Ovary (tissue), 9 donors: ENCODE measurements around the gene SLC5A2. TPM values are rescaled to one million over a fixed set of nuclear protein-coding genes. Genes with fewer than 3 reads are reported as not detected.

Experiments used
- DNase-seq, 5 donors: peaks; one replicate each; pipeline ENCODE4 v3.0.0-alpha.2; 2019 to 2020
- H3K27ac ChIP-seq, 2 donors: fragments of 200-600 bp; one replicate each; pipeline versions ENCODE4 v1.5.1 to v1.8.0; 2019 to 2022
- H3K27me3 ChIP-seq: fragments of 200-600 bp; one replicate; pipeline ENCODE4 v1.8.0; 2022
- H3K36me3 ChIP-seq: fragments of 200-600 bp; sonication (generic); one replicate; pipeline ENCODE4 v1.5.1; 2019
- H3K4me1 ChIP-seq: one replicate; pipeline ENCODE4 v1.8.1; 2013; ENCODE audit warnings: mild to moderate bottlenecking, moderate library complexity; ENCODE audit not compliant: insufficient read depth
- H3K4me3 ChIP-seq: fragments of 200-600 bp; sonication (generic); one replicate; pipeline ENCODE4 v1.5.1; 2017
- H3K9me3 ChIP-seq, 2 donors: fragments of 200-600 bp in 1 of 2; sonication (generic) in 1 of 2; one replicate each; pipeline versions ENCODE4 v1.5.1 to v1.8.1; 2013 to 2019; ENCODE audit warnings: mild to moderate bottlenecking in 1 of 2, moderate library complexity in 1 of 2
- CTCF ChIP-seq, 3 donors: fragments of 450-650 bp in 2 of 3; fragments of 200-600 bp in 1 of 3; IDR thresholded peaks; one replicate each; pipeline versions ENCODE4 v1.5.1 to v1.8.0; 2016 to 2022; ENCODE audit warnings: antibody characterized with exemption in 3 of 3, mild to moderate bottlenecking in 1 of 3
- EP300 ChIP-seq: sonication (generic); formaldehyde crosslinking; IDR thresholded peaks from one replicate; pipeline ENCODE4 v1.6.1; 2017; ENCODE audit warnings: antibody characterized with exemption
- POLR2A ChIP-seq: fragments of 450-650 bp; IDR thresholded peaks from one replicate; pipeline ENCODE4 v1.6.1; 2017; ENCODE audit warnings: antibody characterized with exemption, mild to moderate bottlenecking, moderate library complexity
- WGBS, 3 donors: extraction: QIAGEN DNeasy Blood & Tissue Kit in 1 of 3; methylation state at CpG; one replicate each; pipeline versions ENCODE4 v1.1.5 to v1.1.7; 2013 to 2017; 5-methylcytosine and 5-hydroxymethylcytosine counted together
- intact Hi-C, 4 donors: fragments of 100-400 bp; cut with DNase I; formaldehyde crosslinking; loops; one replicate each; pipeline versions ENCODE4 v1.11.0 to v1.15.1; 2022 to 2023
- polyA plus RNA-seq, 2 donors: library from polyadenylated mRNA; stranded (reverse); fragments of 200-250 nt in 1 of 2; fragments of 350-450 nt in 1 of 2; fragmentation: Illumina TruSeq in 1 of 2; extraction: RNeasy Lipid Tissue Mini Kit (QIAGEN cat#74804) in 1 of 2; gene quantifications; one replicate each; pipeline ENCODE4 v1.2.3, GENCODE V29; 2013 to 2014
- total RNA-seq, 7 donors: library from RNA; depleted of rRNA in 2 of 7; stranded (reverse); fragments of >200 nt in 2 of 7; fragmentation: NEBNext Ultra II Directional in 3 of 7; extraction: Animal tissue kit (Norgen Biotek cat#: 25700) in 3 of 7; gene quantifications; one replicate each; pipeline versions ENCODE4 v1.1.0 to v1.2.4, GENCODE V29; 2016 to 2023
- donor health status: DM: no; HTN: no; CAD: no; lungs with moderate emphysema.
- donor health status: DM: no; HTN: no; CAD: no.
- donor health status: Bipolar disorder and iron deficiency.
- donor health status: DM: yes; HTN: yes; CAD: no.
- donor health status: DM: no; HTN: no; CAD: no.
- donor health status: DM: yes; HTN: yes; CAD: no.

SLC5A2 gene
- total and polyA plus RNA-seq, 9 donors = 0.13 to 1.7 (median 0.40) TPM; not detected in 1

- intact Hi-C loops = no loop called here
- TF ChIP-seq POLR2A (no peak), CTCF (IDR thresholded peaks at IDR 0.05) (no peak)
- Histone ChIP-seq H3K27ac (peak overlapping the region in 1 of 2 donors; percentile 7), H3K36me3 (no peaks in the 10 kb centered on the region), H3K4me1 (peaks cover 3% of the 10 kb centered on the region), H3K9me3 (no peaks in the 10 kb centered on the region), H3K27me3 (no peaks in the 10 kb centered on the region), H3K4me3 (peak overlapping the region; percentile 35)
- peak in 2 of 5 donors; percentile 26 to 38 for DNase-seq
- WGBS, 3 donors = 22 to 27% (median 25%) methylated on average over 11 of the region's 11 CpGs
These were observed 45.7 kb downstream of the SLC5A2 start for GRCh38 chr16:31528523-31529107.

GRCh38 chr16:31529108-31529936 lies 46.4 kb downstream of the SLC5A2 start:
- no peaks in the 10 kb centered on the region for H3K27me3 ChIP-seq
- TF ChIP-seq EP300 (no peak), POLR2A (no peak), CTCF (IDR thresholded peaks at IDR 0.05) (no peak)
- intact Hi-C loops = no loop called here
- 1 to 2% (median 2%) methylated on average over 39 to 52 of the region's 52 CpGs for WGBS, 3 donors
- H3K27ac ChIP-seq = peak overlapping the region in 1 of 2 donors; percentile 7
- H3K9me3 ChIP-seq = no peaks in the 10 kb centered on the region
- peak; percentile 43 to 55 (median 47) for DNase-seq
- no peaks in the 10 kb centered on the region for H3K36me3 ChIP-seq
- H3K4me1 ChIP-seq = peaks cover 3% of the 10 kb centered on the region
- peak overlapping the region; percentile 35 for H3K4me3 ChIP-seq

GRCh38 chr16:31529937-31530312 lies 47.0 kb downstream of the SLC5A2 start:
- Histone ChIP-seq H3K9me3 (no peaks in the 10 kb centered on the region), H3K4me3 (peak overlapping the region; percentile 35), H3K27me3 (no peaks in the 10 kb centered on the region), H3K36me3 (no peaks in the 10 kb centered on the region), H3K27ac (peak overlapping the region in 1 of 2 donors; percentile 7), H3K4me1 (peaks cover 3% of the 10 kb centered on the region)
- TF ChIP-seq POLR2A (no peak), EP300 (no peak), CTCF (IDR thresholded peaks at IDR 0.05) (no peak)
- DNase-seq = no peak
- intact Hi-C loops = no loop called here
- 17 to 24% (median 23%) methylated on average over 17 of the region's 17 CpGs for WGBS, 3 donors

- Histone ChIP-seq H3K27me3 (no peaks in the 10 kb centered on the region), H3K27ac (no peak overlapping the region), H3K4me3 (no peak overlapping the region), H3K4me1 (peaks cover 3% of the 10 kb centered on the region), H3K36me3 (no peaks in the 10 kb centered on the region), H3K9me3 (no peaks in the 10 kb centered on the region)
- intact Hi-C loops = no loop called here
- no peak for TF ChIP-seq CTCF (IDR thresholded peaks at IDR 0.05)
- TF ChIP-seq EP300 = no peak
- WGBS, 3 donors = 60 to 78% (median 71%) methylated on average over 5 of the region's 5 CpGs
- DNase-seq = no peak
These were observed 47.5 kb downstream of the SLC5A2 start for GRCh38 chr16:31530405-31530804.
